Adrenal gland (tissue), 12 donors: Measurements from ENCODE around the gene HEPACAM. TPM values are rescaled to one million over a fixed set of nuclear protein-coding genes. Genes with fewer than 3 reads are reported as not detected.

Experiments used
- DNase-seq, 7 donors: peaks; one replicate each; pipeline ENCODE4 v3.0.0-alpha.2; 2019 to 2020
- H3K27ac ChIP-seq, 5 donors: fragments of 200-600 bp; sonication (generic) in 4 of 5; 1 replicate in 3 of 5; 2 replicates in 2 of 5; pipeline versions ENCODE4 v1.5.1 to v1.8.0; 2016 to 2020; ENCODE audit warnings: mild to moderate bottlenecking in 1 of 5
- H3K27me3 ChIP-seq: fragments of 200-600 bp; 2 replicates; pipeline ENCODE4 v1.8.0; 2021
- H3K36me3 ChIP-seq, 2 donors: fragments of 200-600 bp; replicated peaks in 1 of 2; 1 replicate in 1 of 2; 2 replicates in 1 of 2; pipeline versions ENCODE4 v1.5.1 to v1.8.0; 2018 to 2022
- H3K4me1 ChIP-seq, 2 donors: fragments of 200-600 bp; replicated peaks in 1 of 2; 1 replicate in 1 of 2; 2 replicates in 1 of 2; pipeline versions ENCODE4 v1.5.1 to v1.8.0; 2018 to 2021
- H3K4me3 ChIP-seq, 4 donors: fragments of 200-600 bp; sonication (generic) in 3 of 4; one replicate each; pipeline ENCODE4 v1.5.1; 2016 to 2018
- H3K9me3 ChIP-seq, 3 donors: fragments of 200-600 bp; sonication (generic) in 1 of 3; replicated peaks in 1 of 3; 1 replicate in 2 of 3; 2 replicates in 1 of 3; pipeline versions ENCODE4 v1.5.1 to v1.8.0; 2016 to 2021
- POLR2A ChIP-seq, 2 donors: fragments of 450-650 bp; IDR thresholded peaks; one replicate each; pipeline ENCODE4 v1.6.1; 2017; ENCODE audit warnings: antibody characterized with exemption in 2 of 2, mild to moderate bottlenecking in 2 of 2, moderate library complexity in 1 of 2
- WGBS, 4 donors: extraction: QIAGEN DNeasy Blood & Tissue Kit in 2 of 4; methylation state at CpG; one replicate each; pipeline versions ENCODE4 v1.1.5 to v1.1.7; 2013 to 2017; 5-methylcytosine and 5-hydroxymethylcytosine counted together
- intact Hi-C, 2 donors: fragments of 100-400 bp; cut with DNase I; formaldehyde crosslinking; loops; one replicate each; pipeline versions ENCODE4 v1.14.1 to v1.15.0; 2022 to 2023
- polyA plus RNA-seq, 3 donors: library from polyadenylated mRNA; stranded (reverse); fragments of 200-250 nt in 2 of 3; fragments of 350-450 nt in 1 of 3; fragmentation: Illumina TruSeq in 1 of 3; extraction: RNeasy Lipid Tissue Mini Kit (QIAGEN cat#74804) in 1 of 3; gene quantifications; one replicate each; pipeline ENCODE4 v1.2.3, GENCODE V29; 2013 to 2014
- total RNA-seq, 9 donors: library from RNA; depleted of rRNA in 4 of 9; stranded (reverse); fragments of >200 nt in 4 of 9; fragments of 120-200 nt in 1 of 9; fragmentation: NEBNext Ultra II Directional in 1 of 9; extraction: Animal tissue kit (Norgen Biotek cat#: 25700) in 1 of 9; gene quantifications; one replicate each; pipeline versions ENCODE4 v1.1.0 to v1.2.4, GENCODE V29; 2013 to 2023
- TF ChIP-seq, protein P1 (sequence below), 6 experiments: fragments of 450-650 bp in 4 of 6; fragments of 200-600 bp in 2 of 6; sonication (generic) in 1 of 6; IDR thresholded peaks; 1 replicate in 5 of 6; 2 replicates in 1 of 6; pipeline versions ENCODE4 v1.5.1 to v1.8.0; 2016 to 2021; ENCODE audit warnings: antibody characterized with exemption in 6 of 6, mild to moderate bottlenecking in 2 of 6, moderate library complexity in 1 of 6
- donor health status: healthy with polysubstance abuse.
- donor health status: Bipolar disorder and iron deficiency.
- donor health status: DM: yes; HTN: yes; CAD: no.
- donor health status: DM: no; HTN: no; CAD: no.
- donor health status: DM: no; HTN: no; CAD: no.
- donor health status: DM: yes; HTN: yes; CAD: no.

Gene HEPACAM
- total and polyA plus RNA-seq, 12 donors = 0.06 to 2.3 (median 0.24) TPM; not detected in 3

DNA sequence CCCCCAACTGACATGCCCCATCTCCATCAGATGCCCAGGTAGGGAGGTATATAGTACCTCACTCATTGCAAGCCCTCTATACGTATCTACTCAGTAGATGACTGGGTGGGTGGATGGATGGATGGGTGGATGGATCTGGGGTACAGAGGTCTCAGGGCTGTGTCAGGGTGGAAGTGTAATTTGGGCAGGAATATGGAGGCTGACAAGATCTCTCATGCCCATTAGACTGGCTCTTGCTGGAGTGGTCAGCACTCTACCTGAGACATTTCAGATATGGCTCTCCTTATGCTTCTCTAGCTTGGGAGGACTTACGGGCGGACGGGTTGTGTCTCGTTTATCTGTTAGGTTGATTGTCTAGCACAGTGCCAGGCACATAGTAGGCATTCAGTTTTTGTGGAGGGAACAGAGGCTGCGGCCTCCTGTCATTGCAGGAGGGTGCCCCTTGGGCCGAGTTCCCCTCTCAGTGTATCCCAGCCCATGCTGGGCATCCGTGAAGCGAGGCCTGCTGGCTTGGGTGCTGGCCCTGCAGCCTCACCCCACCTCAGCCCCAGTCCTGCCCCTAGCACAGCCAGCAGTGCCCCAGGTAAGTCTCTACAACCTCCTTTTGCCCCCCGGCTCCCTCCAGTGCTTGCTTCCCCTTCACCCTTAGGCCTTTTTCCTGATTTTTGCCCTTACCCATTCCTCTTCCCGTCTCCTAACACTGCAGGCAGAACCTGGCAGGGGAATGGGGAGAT is 56.9 kb downstream of the HEPACAM start:
- DNase-seq = peak in 2 of 7 donors; percentile 14 to 35
- intact Hi-C loops = no loop called here

DNA sequence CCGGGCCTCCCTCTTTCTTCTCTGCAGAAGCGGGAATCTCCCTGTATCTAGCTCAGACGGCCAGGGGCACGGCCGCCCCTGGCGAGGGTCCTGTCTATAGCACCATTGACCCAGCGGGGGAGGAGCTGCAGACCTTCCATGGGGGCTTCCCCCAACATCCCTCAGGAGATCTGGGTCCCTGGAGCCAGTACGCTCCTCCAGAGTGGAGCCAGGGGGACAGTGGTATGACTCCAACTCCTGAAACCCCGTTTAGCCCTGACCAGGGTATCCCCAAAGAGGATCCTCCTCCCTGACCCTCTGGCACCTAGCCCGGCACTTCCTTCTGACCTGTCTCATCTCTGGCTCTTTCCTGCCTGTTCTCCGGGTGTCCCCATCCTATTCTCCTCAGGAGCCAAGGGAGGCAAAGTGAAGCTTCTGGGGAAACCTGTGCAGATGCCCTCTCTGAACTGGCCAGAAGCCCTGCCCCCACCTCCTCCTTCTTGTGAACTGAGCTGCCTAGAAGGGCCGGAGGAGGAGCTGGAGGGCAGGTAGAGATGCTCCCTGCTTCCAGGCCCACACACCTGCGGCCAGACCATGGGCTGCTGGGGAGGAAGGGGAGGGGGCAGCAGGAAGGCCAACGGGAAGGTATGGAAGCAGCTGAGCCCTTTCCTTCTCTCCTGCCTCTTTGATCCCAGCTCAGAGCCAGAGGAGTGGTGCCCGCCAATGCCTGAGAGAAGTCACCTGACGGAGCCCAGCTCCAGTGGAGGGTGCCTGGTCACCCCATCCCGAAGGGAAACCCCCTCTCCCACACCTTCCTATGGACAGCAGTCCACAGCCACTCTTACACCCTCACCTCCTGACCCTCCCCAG is 57.7 kb downstream of the HEPACAM start:
- DNase-seq = peak in 3 of 7 donors; percentile 16 to 50 (median 26)
- Histone ChIP-seq H3K4me1 (peaks cover 12 to 14% of the 10 kb centered on the region in 2 donors), H3K36me3 (no peaks in the 10 kb centered on the region), H3K27me3 (peaks cover 8% of the 10 kb centered on the region), H3K27ac (peak overlapping the region in 1 of 5 donors; percentile 94), H3K9me3 (no peaks in the 10 kb centered on the region), H3K4me3 (peak overlapping the region in 1 of 4 donors; percentile 63)
- intact Hi-C loops = no loop called here
- 65 to 75% (median 69%) methylated on average over 14 to 17 of the region's 17 CpGs for WGBS, 4 donors
- TF ChIP-seq, protein P1, sequence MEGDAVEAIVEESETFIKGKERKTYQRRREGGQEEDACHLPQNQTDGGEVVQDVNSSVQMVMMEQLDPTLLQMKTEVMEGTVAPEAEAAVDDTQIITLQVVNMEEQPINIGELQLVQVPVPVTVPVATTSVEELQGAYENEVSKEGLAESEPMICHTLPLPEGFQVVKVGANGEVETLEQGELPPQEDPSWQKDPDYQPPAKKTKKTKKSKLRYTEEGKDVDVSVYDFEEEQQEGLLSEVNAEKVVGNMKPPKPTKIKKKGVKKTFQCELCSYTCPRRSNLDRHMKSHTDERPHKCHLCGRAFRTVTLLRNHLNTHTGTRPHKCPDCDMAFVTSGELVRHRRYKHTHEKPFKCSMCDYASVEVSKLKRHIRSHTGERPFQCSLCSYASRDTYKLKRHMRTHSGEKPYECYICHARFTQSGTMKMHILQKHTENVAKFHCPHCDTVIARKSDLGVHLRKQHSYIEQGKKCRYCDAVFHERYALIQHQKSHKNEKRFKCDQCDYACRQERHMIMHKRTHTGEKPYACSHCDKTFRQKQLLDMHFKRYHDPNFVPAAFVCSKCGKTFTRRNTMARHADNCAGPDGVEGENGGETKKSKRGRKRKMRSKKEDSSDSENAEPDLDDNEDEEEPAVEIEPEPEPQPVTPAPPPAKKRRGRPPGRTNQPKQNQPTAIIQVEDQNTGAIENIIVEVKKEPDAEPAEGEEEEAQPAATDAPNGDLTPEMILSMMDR (IDR thresholded peaks at IDR 0.05) = no peak
- TF ChIP-seq POLR2A (IDR thresholded peaks at IDR 0.05) = no peak

More for the DNA sequence above, 56.9 kb downstream of the HEPACAM start:
- Histone ChIP-seq H3K4me3 (no peak overlapping the region), H3K27me3 (peaks cover 8% of the 10 kb centered on the region), H3K9me3 (no peaks in the 10 kb centered on the region), H3K27ac (no peak overlapping the region), H3K4me1 (peaks cover 12 to 14% of the 10 kb centered on the region in 2 donors), H3K36me3 (no peaks in the 10 kb centered on the region)
- TF ChIP-seq, protein P1 (IDR thresholded peaks at IDR 0.05) = no peak
- 91 to 95% (median 93%) methylated on average over 11 of the region's 11 CpGs for WGBS, 4 donors

DNA sequence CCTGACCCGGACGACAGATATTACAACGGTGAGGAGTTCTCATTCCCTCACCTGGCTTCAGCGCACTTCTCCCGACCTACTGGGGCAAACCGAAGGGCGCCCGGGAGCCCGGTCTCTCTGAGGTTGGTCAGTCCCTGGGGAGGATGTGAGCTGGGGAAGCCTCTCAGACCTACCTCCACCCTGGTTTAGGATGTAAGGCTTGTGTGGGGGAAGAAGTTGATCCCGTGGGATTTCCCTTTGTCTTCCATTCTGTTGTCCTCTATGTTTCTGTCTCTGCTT is 58.3 kb downstream of the HEPACAM start:
- Histone ChIP-seq H3K27me3 (peaks cover 10% of the 10 kb centered on the region), H3K36me3 (no peaks in the 10 kb centered on the region), H3K4me3 (peak overlapping the region in 1 of 4 donors; percentile 63), H3K4me1 (peaks cover 6 to 14% of the 10 kb centered on the region in 2 donors), H3K27ac (peak overlapping the region in 1 of 5 donors; percentile 94), H3K9me3 (no peaks in the 10 kb centered on the region)
- 65 to 83% (median 67%) methylated on average over 10 of the region's 10 CpGs for WGBS, 4 donors
- no peak for DNase-seq
- intact Hi-C loops = no loop called here
- no peak for TF ChIP-seq POLR2A (IDR thresholded peaks at IDR 0.05)
- TF ChIP-seq, protein P1 (IDR thresholded peaks at IDR 0.05) = no peak

DNA sequence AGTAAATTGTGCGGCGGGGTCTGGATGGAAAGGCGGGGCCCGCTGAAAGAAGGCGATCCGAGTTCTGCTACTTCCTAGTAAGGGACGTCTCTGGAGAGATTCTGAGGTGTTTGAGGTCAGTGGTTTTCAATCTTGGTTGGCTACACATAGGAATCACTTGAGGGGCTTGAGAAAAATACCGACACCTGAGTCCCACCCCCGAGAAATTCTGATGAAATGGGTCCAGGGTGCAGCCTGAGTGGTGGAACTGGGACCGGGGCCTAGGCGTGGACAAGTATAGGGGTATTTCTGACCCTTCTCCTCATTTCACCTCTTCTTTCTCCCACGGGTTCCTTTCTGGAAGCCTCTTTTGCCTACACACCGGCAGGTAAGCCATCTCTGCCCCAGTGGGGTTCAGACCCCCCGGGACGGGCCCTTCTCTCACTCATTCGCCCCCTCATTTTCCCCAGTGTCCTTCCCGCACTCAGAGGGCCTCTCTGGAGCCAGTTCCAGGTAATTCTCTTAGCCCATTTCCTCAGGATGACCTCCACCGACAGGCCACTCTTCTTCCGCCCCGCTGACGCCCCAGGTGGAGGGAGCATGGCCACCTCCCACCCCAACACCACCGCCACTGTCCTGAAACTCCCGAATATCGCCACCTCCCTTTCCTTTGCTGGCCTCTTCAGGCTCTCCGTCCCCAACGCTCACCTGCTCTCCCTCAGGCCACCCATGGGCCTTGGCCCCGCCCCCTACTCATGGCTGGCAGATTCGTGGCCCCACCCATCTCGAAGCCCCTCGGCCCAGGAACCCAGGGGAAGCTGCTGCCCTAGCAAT is 58.8 kb downstream of the HEPACAM start:
- WGBS, 4 donors = 31 to 51% (median 41%) methylated on average over 29 to 30 of the region's 30 CpGs
- DNase-seq = no peak
- Histone ChIP-seq H3K9me3 (no peaks in the 10 kb centered on the region), H3K27me3 (peaks cover 13% of the 10 kb centered on the region), H3K36me3 (no peaks in the 10 kb centered on the region), H3K4me1 (peaks cover 4 to 14% of the 10 kb centered on the region in 2 donors), H3K27ac (peak overlapping the region in 3 of 5 donors; percentile 70 to 94 (median 89)), H3K4me3 (peak overlapping the region in 3 of 4 donors; percentile 16 to 63 (median 40))
- TF ChIP-seq, protein P1 (IDR thresholded peaks at IDR 0.05) = no peak
- no peak for TF ChIP-seq POLR2A (IDR thresholded peaks at IDR 0.05)
- intact Hi-C loops = no loop called here
